ENCODE results near the gene TUG1.

TUG1 gene

DNA sequence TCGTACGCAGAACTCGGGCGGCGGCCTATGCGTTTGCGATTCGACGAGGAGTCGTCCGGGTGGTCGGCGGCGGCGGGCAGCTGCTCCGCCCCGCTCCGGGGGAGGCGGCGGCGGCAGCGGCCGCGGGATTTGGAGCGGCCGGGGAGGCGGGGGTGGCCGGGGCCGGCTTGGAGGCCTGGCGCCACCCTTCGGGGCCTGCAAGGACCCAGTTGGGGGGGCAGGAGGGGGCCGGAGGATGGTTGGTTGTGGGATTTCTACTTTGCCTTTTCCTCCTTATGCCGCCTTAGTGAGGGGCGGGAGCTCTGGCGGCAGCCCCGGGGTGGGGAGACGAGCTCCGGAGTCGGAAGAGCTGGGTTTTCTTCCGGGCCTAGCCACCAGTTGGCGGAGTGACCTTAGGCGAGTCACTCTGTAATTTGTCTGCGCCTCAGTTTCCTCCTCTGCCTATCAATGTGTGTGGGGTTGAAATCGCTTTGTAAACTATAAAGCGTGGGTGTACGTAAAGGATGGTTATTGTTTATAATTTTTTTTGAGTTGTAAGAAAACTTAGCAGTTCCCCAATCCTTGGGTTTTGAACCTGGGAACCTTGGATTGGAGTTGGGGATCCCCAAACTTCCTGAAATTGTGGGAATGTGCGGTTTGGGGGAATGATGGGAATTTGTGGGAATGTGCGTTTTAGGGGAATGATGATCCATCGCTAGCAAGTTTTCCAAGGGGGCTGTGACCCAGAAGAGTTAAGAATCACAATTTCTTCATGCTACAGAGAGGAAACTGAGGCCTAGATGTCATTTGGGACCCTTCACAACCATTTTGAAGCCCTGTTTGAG is 679 bp downstream of the TUG1 start:
- Histone ChIP-seq H3K36me3 (ENCODE audit: control insufficient read depth in 5 of 5, insufficient read depth in 5 of 5, low read length in 5 of 5) (peaks cover 22 to 27% (median 24%) of the 10 kb centered on the region in 5 donors), H3K4me1 (ENCODE audit: control insufficient read depth in 5 of 5, insufficient read depth in 5 of 5, low read length in 5 of 5) (peaks cover 6 to 28% (median 25%) of the 10 kb centered on the region in 5 donors), H3K4me3 (ENCODE audit: low read depth in 1 of 5, low read length in 5 of 5) (peak overlapping the region; percentile 81 to 85 (median 83)), H3K27ac (ENCODE audit: low read depth, low read length) (peak overlapping the region; percentile 66), H3K9ac (ENCODE audit: low read length in 5 of 5) (peak overlapping the region; percentile 29 to 85 (median 81)), H3K27me3 (ENCODE audit: control insufficient read depth in 5 of 5, insufficient read depth in 4 of 5, low read length in 5 of 5) (no peaks in the 10 kb centered on the region), H3K9me3 (ENCODE audit: control insufficient read depth in 5 of 5, low read length in 5 of 5) (peaks cover 11 to 50% (median 35%) of the 10 kb centered on the region in 5 donors)

GRCh38 chr22:30970356-30970746 is 1.3 kb downstream of the TUG1 start:
- peaks cover 26 to 32% (median 29%) of the 10 kb centered on the region in 5 donors for H3K36me3 ChIP-seq (ENCODE audit: control insufficient read depth in 5 of 5, insufficient read depth in 5 of 5, low read length in 5 of 5)
- peak overlapping the region in 2 of 5 donors; percentile 83 to 85 for H3K9ac ChIP-seq (ENCODE audit: low read length in 5 of 5)
- H3K9me3 ChIP-seq (ENCODE audit: control insufficient read depth in 5 of 5, low read length in 5 of 5): peaks cover 14 to 56% (median 41%) of the 10 kb centered on the region in 5 donors
- peaks cover 6 to 28% (median 25%) of the 10 kb centered on the region in 5 donors for H3K4me1 ChIP-seq (ENCODE audit: control insufficient read depth in 5 of 5, insufficient read depth in 5 of 5, low read length in 5 of 5)
- peak overlapping the region; percentile 81 to 85 (median 83) for H3K4me3 ChIP-seq (ENCODE audit: low read depth in 1 of 5, low read length in 5 of 5)
- H3K27me3 ChIP-seq (ENCODE audit: control insufficient read depth in 5 of 5, insufficient read depth in 4 of 5, low read length in 5 of 5): no peaks in the 10 kb centered on the region
- H3K27ac ChIP-seq (ENCODE audit: low read depth, low read length): no peak overlapping the region

- Histone ChIP-seq H3K4me1 (ENCODE audit: control insufficient read depth in 5 of 5, insufficient read depth in 5 of 5, low read length in 5 of 5) (no peaks in the 10 kb centered on the region), H3K27ac (ENCODE audit: low read depth, low read length) (no peak overlapping the region), H3K9me3 (ENCODE audit: control insufficient read depth in 5 of 5, low read length in 5 of 5) (peaks cover 31 to 74% (median 56%) of the 10 kb centered on the region in 5 donors), H3K4me3 (ENCODE audit: low read depth in 1 of 5, low read length in 5 of 5) (no peak overlapping the region), H3K36me3 (ENCODE audit: control insufficient read depth in 5 of 5, insufficient read depth in 5 of 5, low read length in 5 of 5) (peaks cover 7 to 15% (median 13%) of the 10 kb centered on the region in 5 donors), H3K9ac (ENCODE audit: low read length in 5 of 5) (no peak overlapping the region), H3K27me3 (ENCODE audit: control insufficient read depth in 5 of 5, insufficient read depth in 4 of 5, low read length in 5 of 5) (no peaks in the 10 kb centered on the region)
Observed at GRCh38 chr22:30978304-30978962, 9.4 kb downstream of the TUG1 start.

- H3K36me3 ChIP-seq (ENCODE audit: control insufficient read depth in 5 of 5, insufficient read depth in 5 of 5, low read length in 5 of 5): peaks cover 5 to 8% (median 8%) of the 10 kb centered on the region in 5 donors
- no peak overlapping the region for H3K9ac ChIP-seq (ENCODE audit: low read length in 5 of 5)
- peaks cover 31 to 67% (median 53%) of the 10 kb centered on the region in 5 donors for H3K9me3 ChIP-seq (ENCODE audit: control insufficient read depth in 5 of 5, low read length in 5 of 5)
- H3K4me3 ChIP-seq (ENCODE audit: low read depth in 1 of 5, low read length in 5 of 5): no peak overlapping the region
- H3K27me3 ChIP-seq (ENCODE audit: control insufficient read depth in 5 of 5, insufficient read depth in 4 of 5, low read length in 5 of 5): no peaks in the 10 kb centered on the region
- H3K27ac ChIP-seq (ENCODE audit: low read depth, low read length): no peak overlapping the region
- H3K4me1 ChIP-seq (ENCODE audit: control insufficient read depth in 5 of 5, insufficient read depth in 5 of 5, low read length in 5 of 5): no peaks in the 10 kb centered on the region
Observed at GRCh38 chr22:30979932-30980331, 10.9 kb downstream of the TUG1 start.

GRCh38 chr22:30982512-30982911 is 13.4 kb downstream of the TUG1 start:
- H3K9me3 ChIP-seq (ENCODE audit: control insufficient read depth in 5 of 5, low read length in 5 of 5): peaks cover 16 to 49% (median 40%) of the 10 kb centered on the region in 5 donors
- H3K36me3 ChIP-seq (ENCODE audit: control insufficient read depth in 5 of 5, insufficient read depth in 5 of 5, low read length in 5 of 5): no peaks in the 10 kb centered on the region
- H3K27me3 ChIP-seq (ENCODE audit: control insufficient read depth in 5 of 5, insufficient read depth in 4 of 5, low read length in 5 of 5): no peaks in the 10 kb centered on the region
- no peak overlapping the region for H3K27ac ChIP-seq (ENCODE audit: low read depth, low read length)
- no peak overlapping the region for H3K4me3 ChIP-seq (ENCODE audit: low read depth in 1 of 5, low read length in 5 of 5)
- H3K9ac ChIP-seq (ENCODE audit: low read length in 5 of 5): no peak overlapping the region
- no peaks in the 10 kb centered on the region for H3K4me1 ChIP-seq (ENCODE audit: control insufficient read depth in 5 of 5, insufficient read depth in 5 of 5, low read length in 5 of 5)

- H3K27ac ChIP-seq (ENCODE audit: low read depth, low read length): no peak overlapping the region
- H3K9me3 ChIP-seq (ENCODE audit: control insufficient read depth in 5 of 5, low read length in 5 of 5): peaks cover 9 to 46% (median 40%) of the 10 kb centered on the region in 5 donors
- no peaks in the 10 kb centered on the region for H3K36me3 ChIP-seq (ENCODE audit: control insufficient read depth in 5 of 5, insufficient read depth in 5 of 5, low read length in 5 of 5)
- no peaks in the 10 kb centered on the region for H3K27me3 ChIP-seq (ENCODE audit: control insufficient read depth in 5 of 5, insufficient read depth in 4 of 5, low read length in 5 of 5)
- no peaks in the 10 kb centered on the region for H3K4me1 ChIP-seq (ENCODE audit: control insufficient read depth in 5 of 5, insufficient read depth in 5 of 5, low read length in 5 of 5)
- no peak overlapping the region for H3K9ac ChIP-seq (ENCODE audit: low read length in 5 of 5)
- no peak overlapping the region for H3K4me3 ChIP-seq (ENCODE audit: low read depth in 1 of 5, low read length in 5 of 5)
Observed at GRCh38 chr22:30984317-30984716, 15.3 kb downstream of the TUG1 start.

DNA sequence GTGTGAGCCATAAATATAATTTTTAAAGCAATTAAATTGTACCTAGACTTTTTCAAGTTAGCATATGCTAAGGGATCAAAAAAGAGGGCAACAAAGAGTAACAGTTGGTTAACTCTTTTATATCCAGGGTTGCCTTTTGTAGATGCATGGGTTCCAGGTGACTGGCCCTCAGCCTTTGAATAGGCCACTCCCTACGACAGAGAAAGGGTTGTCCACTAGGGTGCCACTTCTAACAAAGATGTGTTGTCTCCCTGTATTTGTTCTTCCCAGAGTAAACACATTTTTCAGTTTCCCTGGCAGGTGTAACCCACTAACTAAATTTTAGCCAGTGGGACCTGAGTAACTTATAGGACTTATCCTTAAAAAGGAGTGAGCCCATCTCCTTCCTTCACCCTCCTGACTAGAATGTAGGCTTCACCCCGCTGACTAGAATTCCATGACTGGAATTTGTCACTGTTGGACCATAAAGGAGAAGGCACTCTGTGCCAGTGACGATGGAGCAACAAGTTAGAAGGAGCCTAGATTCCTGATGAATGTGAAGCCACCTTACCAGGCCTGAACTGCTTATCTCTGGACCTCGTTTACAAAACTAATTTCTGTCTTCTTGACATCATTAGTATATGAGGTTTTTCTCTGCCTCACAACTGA is 16.6 kb downstream of the TUG1 start:
- H3K36me3 ChIP-seq (ENCODE audit: control insufficient read depth in 5 of 5, insufficient read depth in 5 of 5, low read length in 5 of 5): no peaks in the 10 kb centered on the region
- no peak overlapping the region for H3K27ac ChIP-seq (ENCODE audit: low read depth, low read length)
- peaks cover 5 to 54% (median 36%) of the 10 kb centered on the region in 5 donors for H3K9me3 ChIP-seq (ENCODE audit: control insufficient read depth in 5 of 5, low read length in 5 of 5)
- no peak overlapping the region for H3K9ac ChIP-seq (ENCODE audit: low read length in 5 of 5)
- H3K4me3 ChIP-seq (ENCODE audit: low read depth in 1 of 5, low read length in 5 of 5): no peak overlapping the region
- H3K4me1 ChIP-seq (ENCODE audit: control insufficient read depth in 5 of 5, insufficient read depth in 5 of 5, low read length in 5 of 5): no peaks in the 10 kb centered on the region
- no peaks in the 10 kb centered on the region for H3K27me3 ChIP-seq (ENCODE audit: control insufficient read depth in 5 of 5, insufficient read depth in 4 of 5, low read length in 5 of 5)

DNA sequence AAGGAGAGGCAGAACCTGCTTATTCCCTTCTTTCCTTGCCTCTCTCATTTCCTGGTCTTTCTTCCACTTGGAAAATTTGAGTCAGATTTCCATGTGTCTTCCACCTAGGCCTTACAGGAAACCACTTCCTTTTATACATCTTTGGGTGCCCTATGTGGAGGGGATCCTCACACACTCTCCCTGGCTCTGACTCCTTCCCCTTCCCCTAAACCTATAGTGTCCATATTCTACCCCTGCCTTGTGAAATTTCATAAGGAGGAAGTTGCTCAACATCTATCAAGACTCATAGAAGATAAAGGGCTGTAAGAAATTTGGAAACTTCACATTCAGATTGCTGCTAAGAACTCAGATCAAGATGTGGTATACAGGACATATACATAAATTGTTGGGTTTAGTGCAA is 20.4 kb downstream of the TUG1 start:
- no peak overlapping the region for H3K4me3 ChIP-seq (ENCODE audit: low read depth in 1 of 5, low read length in 5 of 5)
- no peak overlapping the region for H3K9ac ChIP-seq (ENCODE audit: low read length in 5 of 5)
- H3K9me3 ChIP-seq (ENCODE audit: control insufficient read depth in 5 of 5, low read length in 5 of 5): peaks cover 3 to 47% (median 26%) of the 10 kb centered on the region in 5 donors
- no peaks in the 10 kb centered on the region for H3K27me3 ChIP-seq (ENCODE audit: control insufficient read depth in 5 of 5, insufficient read depth in 4 of 5, low read length in 5 of 5)
- H3K36me3 ChIP-seq (ENCODE audit: control insufficient read depth in 5 of 5, insufficient read depth in 5 of 5, low read length in 5 of 5): no peaks in the 10 kb centered on the region
- no peaks in the 10 kb centered on the region for H3K4me1 ChIP-seq (ENCODE audit: control insufficient read depth in 5 of 5, insufficient read depth in 5 of 5, low read length in 5 of 5)
- H3K27ac ChIP-seq (ENCODE audit: low read depth, low read length): no peak overlapping the region

GRCh38 chr22:30990690-30991089 is 21.6 kb downstream of the TUG1 start:
- no peak overlapping the region for H3K4me3 ChIP-seq (ENCODE audit: low read depth in 1 of 5, low read length in 5 of 5)
- H3K9me3 ChIP-seq (ENCODE audit: control insufficient read depth in 5 of 5, low read length in 5 of 5): peaks cover 3 to 40% (median 20%) of the 10 kb centered on the region in 5 donors
- no peaks in the 10 kb centered on the region for H3K36me3 ChIP-seq (ENCODE audit: control insufficient read depth in 5 of 5, insufficient read depth in 5 of 5, low read length in 5 of 5)
- no peak overlapping the region for H3K27ac ChIP-seq (ENCODE audit: low read depth, low read length)
- H3K4me1 ChIP-seq (ENCODE audit: control insufficient read depth in 5 of 5, insufficient read depth in 5 of 5, low read length in 5 of 5): no peaks in the 10 kb centered on the region
- H3K9ac ChIP-seq (ENCODE audit: low read length in 5 of 5): no peak overlapping the region
- H3K27me3 ChIP-seq (ENCODE audit: control insufficient read depth in 5 of 5, insufficient read depth in 4 of 5, low read length in 5 of 5): no peaks in the 10 kb centered on the region

- no peaks in the 10 kb centered on the region for H3K4me1 ChIP-seq (ENCODE audit: control insufficient read depth in 5 of 5, insufficient read depth in 5 of 5, low read length in 5 of 5)
- H3K27me3 ChIP-seq (ENCODE audit: control insufficient read depth in 5 of 5, insufficient read depth in 4 of 5, low read length in 5 of 5): no peaks in the 10 kb centered on the region
- no peak overlapping the region for H3K4me3 ChIP-seq (ENCODE audit: low read depth in 1 of 5, low read length in 5 of 5)
- no peak overlapping the region for H3K27ac ChIP-seq (ENCODE audit: low read depth, low read length)
- H3K9me3 ChIP-seq (ENCODE audit: control insufficient read depth in 5 of 5, low read length in 5 of 5): peaks cover 3 to 34% (median 20%) of the 10 kb centered on the region in 5 donors
- no peaks in the 10 kb centered on the region for H3K36me3 ChIP-seq (ENCODE audit: control insufficient read depth in 5 of 5, insufficient read depth in 5 of 5, low read length in 5 of 5)
- H3K9ac ChIP-seq (ENCODE audit: low read length in 5 of 5): no peak overlapping the region
Observed at GRCh38 chr22:30992565-30992964, 23.5 kb downstream of the TUG1 start.

Data from subcutaneous abdominal adipose tissue (tissue), 5 donors.